C1 segment of cervical spinal cord (tissue), 14 donors: ENCODE measurements around the gene VPREB3.
A peak's percentile ranks its signal among the peaks of the same experiment; 100 is the strongest.

Experiments used
- DNase-seq, 14 donors: peaks; one replicate each; lab custom pipeline; 2025; lab: John Stamatoyannopoulos, UW

VPREB3 gene

GRCh38 chr22:23782703-23783102, 28.5 kb upstream of the VPREB3 start:
- DNase-seq = no peak

GRCh38 chr22:23782252-23782651, 28.0 kb upstream of the VPREB3 start:
- no peak for DNase-seq

- peak in 2 of 14 donors; percentile 10 to 63 for DNase-seq
These were observed 27.4 kb upstream of the VPREB3 start for GRCh38 chr22:23781511-23782183.

- peak in 12 of 14 donors; percentile 41 to 86 (median 74) for DNase-seq
These were observed 26.8 kb upstream of the VPREB3 start for GRCh38 chr22:23781065-23781464.

GRCh38 chr22:23780146-23780748, 26.0 kb upstream of the VPREB3 start:
- no peak for DNase-seq

- no peak for DNase-seq
These were observed 25.5 kb upstream of the VPREB3 start for GRCh38 chr22:23779731-23780130.

- DNase-seq = no peak
These were observed 24.9 kb upstream of the VPREB3 start for GRCh38 chr22:23779083-23779482.

- DNase-seq = no peak
These were observed 24.3 kb upstream of the VPREB3 start for GRCh38 chr22:23778577-23778900.

GRCh38 chr22:23777776-23778576, 23.8 kb upstream of the VPREB3 start:
- DNase-seq = no peak

- DNase-seq = no peak
These were observed 21.7 kb upstream of the VPREB3 start for GRCh38 chr22:23775779-23776375.

GRCh38 chr22:23774922-23775436, 20.8 kb upstream of the VPREB3 start:
- no peak for DNase-seq

GRCh38 chr22:23774114-23774921, 20.1 kb upstream of the VPREB3 start:
- DNase-seq = no peak

- peak in 1 of 14 donors; percentile 37 for DNase-seq
These were observed 19.4 kb upstream of the VPREB3 start for GRCh38 chr22:23773483-23774113.

GRCh38 chr22:23772649-23773473, 18.6 kb upstream of the VPREB3 start, which contains the start of gene MMP11:
TSS of gene MMP11 (plus strand) at chr22:23772849. CDS start at chr22:23772871, 22 bp downstream.
- peak in 3 of 14 donors; percentile 15 to 41 (median 24) for DNase-seq

- no peak for DNase-seq
These were observed 18.1 kb upstream of the VPREB3 start for GRCh38 chr22:23772315-23772648.

- no peak for DNase-seq
These were observed 15.2 kb upstream of the VPREB3 start for GRCh38 chr22:23769321-23769965.

- peak; percentile 48 to 90 (median 80) for DNase-seq
These were observed 13.7 kb upstream of the VPREB3 start, which contains the start of gene CHCHD10 for GRCh38 chr22:23767673-23768548. TSS of gene CHCHD10 (minus strand) at chr22:23767972. CDS start at chr22:23767874, 98 bp downstream.

GRCh38 chr22:23767303-23767672, 13.1 kb upstream of the VPREB3 start:
- DNase-seq = no peak
